GM20431 (cell line): ENCODE data around the gene PHETA2.
"Not testable (repeated sequence)": the region's sequence is repeated elsewhere in the genome, so short reads cannot be mapped to it uniquely, and the experiment has no call there.

ENCODE experiments used
- in situ Hi-C: fragments of 300-500 bp; cut with MseI, MboI; formaldehyde crosslinking; loops from one replicate; pipeline ENCODE4 v1.15.0; 2020; ENCODE audit warnings: low sequenced_read_pairs; ENCODE audit not compliant: unreplicated experiment

The PHETA2 gene

DNA sequence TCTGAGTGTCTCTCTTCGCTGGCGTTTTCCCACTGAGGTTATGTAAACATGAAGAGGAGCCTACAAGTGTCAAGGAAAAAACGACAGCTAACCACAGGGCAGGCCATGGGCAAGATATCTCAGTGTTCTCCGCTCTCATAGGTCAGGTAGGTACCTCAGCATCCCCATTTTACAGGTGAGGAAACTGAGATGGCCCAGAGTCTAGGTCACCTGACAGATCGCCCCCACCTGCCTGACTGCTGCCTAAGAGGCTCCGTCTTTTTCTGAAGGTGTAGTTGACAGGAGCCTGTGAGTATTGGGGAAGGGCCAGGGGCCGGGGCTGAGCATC, 17.4 kb downstream of the PHETA2 start:
- in situ Hi-C loops, result no loop called here

DNA sequence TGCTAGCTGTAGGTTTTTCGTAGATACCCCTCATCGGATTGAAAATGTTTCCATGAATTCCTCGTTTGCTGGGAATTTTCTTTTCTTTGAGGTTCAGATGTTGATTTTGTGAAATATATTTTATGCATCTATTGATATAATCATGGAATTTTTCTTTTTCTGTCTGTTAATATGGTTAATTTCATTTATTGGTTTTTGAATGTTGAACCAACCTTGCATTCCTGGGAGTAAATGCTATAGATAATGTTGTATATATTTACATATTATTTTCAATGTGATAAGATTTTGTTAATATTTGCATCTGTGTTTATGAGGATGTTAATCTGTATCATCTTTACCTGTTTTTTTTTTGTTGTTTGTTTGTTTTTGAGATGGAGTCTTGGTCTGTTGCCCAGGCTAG, 27.2 kb downstream of the PHETA2 start:
- in situ Hi-C loops, result no loop called here

DNA sequence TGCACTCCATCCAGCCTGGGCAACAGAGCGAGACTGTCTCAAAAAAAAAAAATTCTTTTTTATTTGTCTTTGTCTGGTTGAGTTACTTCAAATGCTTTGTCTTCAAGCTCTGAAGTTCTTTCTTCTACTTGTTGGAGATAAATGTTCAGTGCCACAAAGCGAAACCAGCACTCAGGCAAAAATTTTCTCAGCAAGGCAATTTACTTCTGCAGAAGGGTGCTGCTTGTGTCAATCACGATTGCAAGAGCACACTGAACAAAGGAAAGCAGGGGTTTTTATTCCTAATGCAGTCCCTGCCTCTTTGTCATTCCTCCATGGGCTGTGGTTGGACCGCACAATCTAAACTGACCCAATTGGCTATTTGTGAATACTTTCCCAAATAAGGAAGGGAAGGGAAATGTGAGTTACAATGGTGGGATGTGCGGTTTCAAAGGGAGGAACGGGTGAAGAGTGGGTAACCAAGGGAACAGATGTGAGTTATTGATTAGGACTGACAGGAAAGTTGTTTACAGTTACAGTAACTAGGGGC, 30.3 kb downstream of the PHETA2 start:
- in situ Hi-C loops, result not testable (repeated sequence)

DNA sequence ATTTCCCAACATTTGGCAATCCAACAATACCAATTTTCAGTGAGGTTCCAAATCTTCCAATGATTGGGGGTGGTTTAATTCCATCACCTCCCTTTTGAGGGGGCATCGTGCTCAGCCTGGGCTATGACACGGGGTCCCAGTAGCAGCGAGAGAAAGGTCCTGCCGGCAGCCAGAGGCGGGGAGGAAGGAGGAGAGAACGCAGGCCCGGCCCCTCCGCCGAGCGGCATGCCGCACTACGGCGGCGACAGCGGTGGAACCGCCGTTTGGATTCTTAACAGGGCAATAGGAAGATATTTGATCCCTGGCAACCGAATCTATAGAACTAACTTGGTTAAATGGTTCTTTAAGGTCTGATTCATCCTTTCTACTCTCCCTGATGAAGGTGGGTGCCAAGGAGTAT, 34.8 kb downstream of the PHETA2 start:
- in situ Hi-C loops, result no loop called here

DNA sequence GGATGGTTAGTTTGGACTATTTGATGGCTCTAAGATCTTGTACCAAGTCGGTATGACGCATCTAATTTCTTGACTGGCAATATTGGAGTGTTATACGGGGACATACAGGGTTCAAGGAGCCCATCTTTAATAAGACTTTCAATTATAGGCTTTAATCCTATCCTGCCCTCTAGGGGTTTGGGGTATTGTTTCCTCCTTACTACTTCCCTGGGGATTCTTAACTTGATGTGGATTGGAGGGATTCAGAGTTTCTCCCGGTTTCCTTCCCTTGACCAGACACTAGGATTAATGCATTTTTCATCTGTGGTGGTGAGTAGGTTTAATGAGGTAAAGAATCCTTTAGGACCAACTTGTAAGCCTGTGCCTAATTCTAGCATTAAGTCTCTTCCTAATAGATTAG, 37.8 kb downstream of the PHETA2 start:
- in situ Hi-C loops, result no loop called here

DNA sequence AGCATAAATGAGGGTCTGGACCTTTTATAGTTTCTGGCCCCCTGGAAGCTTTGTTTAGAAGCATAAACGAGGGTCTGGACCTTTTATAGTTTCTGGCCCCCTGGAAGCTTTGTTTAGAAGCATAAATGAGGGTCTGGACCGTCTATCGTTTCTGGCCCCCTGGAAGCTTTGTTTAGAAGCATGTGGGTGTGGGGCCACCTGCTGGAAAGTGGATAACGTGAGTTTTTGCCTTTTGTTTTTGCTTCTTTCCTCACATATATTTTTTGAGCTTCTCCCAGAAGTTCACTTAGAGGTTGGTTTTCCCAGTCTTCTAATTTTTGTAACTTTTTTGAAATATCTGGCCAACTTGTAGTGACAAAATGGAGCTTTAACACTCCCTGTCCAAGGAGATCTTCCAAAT, 38.7 kb downstream of the PHETA2 start:
- in situ Hi-C loops, result not testable (repeated sequence)

DNA sequence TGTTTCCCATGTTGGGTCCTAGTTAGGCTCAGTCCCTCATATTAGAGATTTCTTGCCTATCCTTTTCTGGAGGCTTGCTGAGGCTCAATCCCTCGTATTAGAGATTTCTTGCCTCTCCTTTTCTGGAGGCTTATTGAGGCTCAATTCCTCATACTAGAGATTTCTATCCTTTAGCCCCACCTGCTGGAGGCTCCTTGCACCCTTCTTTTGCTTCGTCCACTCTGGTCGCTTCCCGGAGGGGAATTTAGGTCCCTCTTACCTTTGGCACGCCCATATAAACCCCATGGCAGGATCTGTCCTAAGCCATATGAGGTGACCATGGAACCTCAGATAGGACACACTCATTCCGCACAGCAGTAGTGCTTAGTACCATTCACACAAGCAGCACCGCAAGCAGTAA, 40.7 kb downstream of the PHETA2 start:
- in situ Hi-C loops, result no loop called here

DNA sequence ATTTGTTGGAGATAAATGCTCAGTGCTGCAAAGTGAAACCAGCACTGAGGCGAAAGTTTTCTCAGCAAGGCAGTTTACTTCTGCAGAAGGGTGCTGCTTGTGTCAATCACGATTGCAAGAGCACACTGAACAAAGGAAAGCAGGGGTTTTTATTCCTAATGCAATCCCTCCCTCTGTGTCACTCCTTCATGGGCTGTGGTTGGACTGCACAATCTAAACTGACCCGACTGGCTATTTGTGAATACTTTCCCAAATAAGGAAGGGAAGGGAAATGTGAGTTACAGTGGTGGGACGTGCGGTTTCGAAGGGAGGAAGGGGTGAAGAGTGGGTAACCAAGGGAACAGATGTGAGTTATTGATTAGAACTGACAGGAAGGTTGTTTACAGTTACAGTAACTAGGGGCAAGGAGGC, 41.4 kb downstream of the PHETA2 start:
- in situ Hi-C loops, result not testable (repeated sequence)

DNA sequence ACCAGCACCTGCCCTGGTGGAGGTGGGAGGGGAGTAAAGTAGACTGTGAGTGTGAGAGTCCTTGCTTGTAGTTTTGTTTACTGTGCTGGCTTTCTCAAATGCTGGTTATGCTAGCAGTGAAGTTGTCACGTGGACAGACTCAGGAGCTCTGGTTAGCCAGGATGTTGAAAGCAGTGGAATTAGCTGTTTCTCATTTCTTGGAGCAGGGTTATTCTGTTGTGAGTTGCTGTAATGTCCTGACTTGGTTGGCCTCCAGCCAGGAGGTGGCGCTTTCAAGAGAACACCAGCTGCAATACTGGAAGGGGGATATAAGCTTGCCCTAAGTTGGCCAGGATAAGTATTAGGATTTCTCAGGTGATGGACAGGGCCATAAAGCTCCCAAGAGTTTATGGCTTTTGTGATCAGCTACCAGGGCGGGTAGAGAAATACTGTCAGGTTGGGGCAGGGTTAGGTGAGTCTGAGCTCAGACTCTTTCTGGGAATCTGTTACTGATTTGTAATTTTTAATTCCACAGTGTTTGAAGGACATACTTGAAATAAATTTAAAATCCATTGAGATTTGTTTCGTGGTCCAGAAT, 42.9 kb downstream of the PHETA2 start:
- in situ Hi-C loops, result no loop called here

DNA sequence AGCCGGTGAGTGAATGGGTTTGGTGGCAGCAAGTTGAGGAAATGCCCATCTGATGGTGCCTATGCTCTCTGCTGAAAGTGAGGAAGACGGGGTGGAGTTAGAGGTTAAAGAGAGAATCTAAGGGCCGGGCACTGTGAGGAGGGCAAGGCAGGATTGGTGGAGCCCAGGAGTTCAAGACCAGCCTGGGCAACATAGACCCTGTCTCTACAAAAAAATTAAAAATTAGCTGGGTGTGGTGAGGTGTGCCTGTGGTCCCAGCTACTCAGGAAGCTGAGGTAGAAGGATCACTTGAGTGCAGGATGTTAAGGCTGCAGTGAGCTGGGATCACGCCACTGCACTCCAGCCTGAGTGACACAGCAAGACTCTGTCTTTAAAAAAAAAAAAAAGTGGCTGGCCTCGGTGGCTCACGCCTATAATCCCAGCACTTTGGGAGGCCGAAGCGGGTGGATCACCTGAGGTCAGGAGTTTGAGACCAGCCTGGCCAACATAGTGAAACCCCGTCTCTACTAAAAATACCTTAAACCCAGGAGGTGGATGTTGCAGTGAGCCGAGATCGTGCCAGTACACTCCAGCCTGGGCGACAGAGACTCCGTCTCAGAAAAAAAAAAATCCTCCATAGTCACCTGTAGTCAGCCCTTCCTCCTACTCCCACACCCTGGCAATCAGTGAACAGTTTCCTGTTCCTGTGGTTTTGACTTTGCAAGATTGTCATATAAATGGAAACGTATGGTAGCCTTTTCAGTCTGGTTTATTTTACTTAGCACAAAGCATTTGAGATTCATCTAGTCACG, 46.4 kb downstream of the PHETA2 start:
- in situ Hi-C loops, result not testable (repeated sequence)

DNA sequence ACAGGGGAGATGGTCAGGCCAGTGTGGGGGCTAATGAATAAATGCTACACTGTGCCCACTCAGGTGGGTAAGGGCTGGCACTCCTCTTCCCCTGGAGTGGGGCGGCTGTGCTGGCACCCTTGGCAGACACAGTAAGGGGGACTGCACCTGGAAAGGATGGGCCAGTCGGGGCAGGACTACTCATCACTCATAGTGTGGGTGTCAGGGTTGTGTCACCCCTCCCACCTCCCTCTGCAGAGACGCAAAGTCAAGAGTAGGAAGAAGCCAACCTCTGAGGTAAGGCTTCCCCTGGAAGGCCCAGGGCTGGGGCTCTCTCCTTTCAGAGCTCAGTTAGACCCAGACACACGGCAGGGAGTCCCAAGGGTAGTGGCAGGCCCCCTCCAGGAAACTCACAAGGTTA, 49.5 kb downstream of the PHETA2 start:
- in situ Hi-C loops, result not testable (repeated sequence)

DNA sequence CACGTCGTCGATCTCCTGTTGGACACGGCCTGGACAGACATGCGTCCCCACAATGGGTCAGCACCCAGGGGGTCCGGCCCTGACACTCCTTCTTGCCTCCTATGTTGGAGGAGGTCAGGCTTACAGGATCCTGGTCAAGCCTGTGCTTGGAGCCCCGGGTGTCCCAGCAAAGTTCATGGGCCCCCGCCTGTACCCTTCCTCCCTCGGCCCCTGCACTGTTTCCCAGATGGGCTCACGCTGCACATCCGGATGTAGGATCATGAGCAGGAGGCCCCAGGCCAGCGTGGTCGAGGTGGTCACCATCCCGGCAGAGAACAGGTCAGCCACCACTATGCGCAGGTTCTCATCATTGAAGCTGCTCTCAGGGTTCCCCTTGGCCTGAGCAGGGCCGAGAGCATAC, 53.6 kb downstream of the PHETA2 start:
- in situ Hi-C loops, result no loop called here

DNA sequence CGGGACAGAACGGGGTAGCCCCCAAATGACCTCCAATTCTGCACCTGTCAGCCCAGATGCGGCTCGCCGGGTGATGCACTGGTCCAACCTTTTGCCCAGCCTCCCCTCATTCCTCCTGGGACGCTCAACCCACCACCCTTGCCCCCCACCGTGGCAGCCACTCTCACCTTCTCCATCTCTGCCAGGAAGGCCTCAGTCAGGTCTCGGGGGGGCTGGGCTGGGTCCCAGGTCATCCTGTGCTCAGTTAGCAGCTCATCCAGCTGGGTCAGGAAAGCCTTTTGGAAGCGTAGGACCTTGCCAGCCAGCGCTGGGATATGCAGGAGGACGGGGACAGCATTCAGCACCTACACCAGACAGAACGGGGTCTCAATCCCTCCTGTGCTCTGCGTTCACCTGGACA, 54.0 kb downstream of the PHETA2 start:
- in situ Hi-C loops, result not testable (repeated sequence)
